ENCODE measurements around the gene SLC16A1.
"Not testable (repeated sequence)": the region's sequence is repeated elsewhere in the genome, so short reads cannot be mapped to it uniquely, and the experiment has no call there.

Gene SLC16A1

DNA sequence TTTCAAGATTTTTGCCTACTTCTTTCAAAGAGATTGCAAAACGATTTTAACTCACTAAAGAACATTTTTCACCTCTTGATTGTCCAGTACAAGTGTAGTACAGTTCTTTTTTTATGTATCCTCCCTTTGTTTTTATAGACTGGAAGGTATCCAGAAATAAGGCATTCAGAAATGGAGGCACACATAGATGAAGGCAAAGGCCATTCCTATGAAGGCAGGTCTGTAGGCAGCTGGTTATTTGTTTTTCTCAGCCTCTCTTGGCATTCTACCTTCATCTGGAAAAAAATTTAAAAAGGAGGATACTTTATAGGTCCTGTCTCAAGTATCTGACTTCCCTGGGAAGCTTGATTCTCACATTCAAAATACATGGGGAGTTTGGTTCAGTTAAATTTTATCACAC is 18.6 kb upstream of the SLC16A1 start:
- DNase-seq (ENCODE audit: extremely low spot score, insufficient read length, low read depth) (no peak), FAIRE-seq (no peak)

DNA sequence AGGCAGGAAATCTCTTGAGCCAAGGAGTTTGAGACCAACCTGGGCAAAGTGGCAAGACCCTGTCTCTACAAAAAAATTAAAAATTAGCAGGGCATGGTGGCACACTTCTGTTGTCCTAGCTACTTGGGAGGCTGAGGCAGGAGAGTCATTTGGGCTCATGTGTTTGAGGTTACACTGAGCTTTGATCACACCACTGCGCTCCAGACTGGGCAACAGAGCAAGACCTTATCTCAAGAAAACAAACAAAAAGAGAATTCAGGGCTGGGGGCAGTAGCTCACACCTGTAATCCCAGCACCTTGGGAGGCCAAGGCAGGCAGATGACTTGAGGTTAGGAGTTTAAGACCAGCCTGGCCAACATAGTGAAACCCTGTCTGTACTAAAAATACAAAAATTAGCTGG is 17.8 kb upstream of the SLC16A1 start:
- DNase-seq (ENCODE audit: extremely low spot score, insufficient read length, low read depth) (no peak), FAIRE-seq (no peak)

DNA sequence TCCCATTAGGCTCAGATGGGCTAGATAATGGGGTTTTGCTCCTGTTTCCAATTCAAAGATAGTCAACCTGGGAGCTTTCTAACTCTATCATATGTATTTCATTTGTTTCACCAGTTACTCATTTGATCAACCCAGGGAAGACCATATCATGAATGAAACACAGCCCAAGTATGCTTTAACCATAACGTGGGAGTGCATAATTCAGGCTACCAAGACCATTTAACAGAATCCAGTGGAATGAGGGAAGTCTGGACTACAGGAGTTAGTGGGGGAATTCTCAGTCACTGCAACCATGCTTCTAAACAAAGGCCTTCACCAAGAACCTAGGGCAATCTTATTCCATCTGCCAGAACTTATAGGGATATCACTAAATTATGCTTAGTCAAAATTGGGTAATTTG is 15.0 kb upstream of the SLC16A1 start:
- no peak for DNase-seq (ENCODE audit: extremely low spot score, insufficient read length, low read depth)

DNA sequence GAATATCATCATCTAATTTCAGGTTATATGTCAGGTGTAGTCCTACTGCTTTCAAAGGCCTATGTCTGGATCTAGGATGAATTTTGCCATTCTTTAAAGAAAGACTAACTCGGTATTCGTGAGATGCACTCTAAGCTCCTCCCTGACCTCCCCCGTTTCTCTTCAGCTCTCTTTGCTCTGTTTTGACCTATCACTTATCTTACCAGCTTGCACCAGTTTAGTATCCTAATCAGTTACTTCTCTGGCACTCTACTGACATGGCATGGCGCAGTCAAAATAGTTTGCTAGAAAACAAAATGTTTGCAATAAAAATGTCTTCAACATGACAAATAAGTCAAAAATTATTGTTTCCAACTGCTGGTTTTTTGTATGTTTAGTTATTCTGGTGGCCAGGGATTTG is 8.4 kb upstream of the SLC16A1 start:
- DNase-seq (ENCODE audit: extremely low spot score, insufficient read length, low read depth) (no peak), FAIRE-seq (no peak)

More for the DNA sequence above, 15.0 kb upstream of the SLC16A1 start:
- no peak for FAIRE-seq

DNA sequence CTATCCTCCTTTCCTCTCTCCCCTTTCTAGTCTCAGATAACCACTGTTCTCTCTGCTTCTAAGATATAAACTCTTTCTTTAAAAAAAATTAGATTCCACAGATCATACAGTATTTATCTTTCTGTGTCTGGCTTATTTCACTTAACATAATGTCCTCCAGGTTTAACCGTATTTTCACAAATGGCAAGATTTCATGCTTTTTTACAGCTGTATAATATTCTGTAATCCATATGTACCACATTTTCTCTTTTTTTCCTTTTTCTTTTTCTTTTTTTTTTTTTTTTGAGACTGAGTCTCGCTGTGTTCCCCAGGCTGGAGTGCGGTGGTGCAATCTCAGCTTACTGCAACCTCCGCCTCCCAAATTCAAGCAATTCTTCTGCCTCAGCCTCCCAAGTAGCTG is 5.1 kb upstream of the SLC16A1 start:
- FAIRE-seq: no peak

DNA sequence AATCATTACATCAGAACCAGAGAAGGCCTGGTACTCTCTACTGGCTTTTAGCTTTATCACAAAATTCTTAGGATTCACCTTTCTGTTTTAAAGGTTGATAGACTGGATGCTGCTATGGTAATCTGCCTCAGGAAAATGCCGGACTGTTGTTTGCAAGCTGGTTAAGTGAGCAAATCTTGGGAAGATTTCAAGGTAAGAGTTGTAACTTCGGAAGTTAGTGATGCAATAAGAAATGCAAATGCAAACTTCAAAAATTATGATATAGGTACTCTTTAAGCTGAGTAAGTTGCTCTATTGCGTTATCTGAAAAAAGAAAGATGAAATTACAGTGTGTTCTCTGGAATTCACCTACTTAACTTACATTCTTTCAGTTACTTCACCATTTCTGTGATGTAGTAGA is 4.4 kb upstream of the SLC16A1 start:
- FAIRE-seq (no peak), DNase-seq (ENCODE audit: extremely low spot score, insufficient read length, low read depth) (no peak)

More for the DNA sequence above, 5.1 kb upstream of the SLC16A1 start:
- DNase-seq (ENCODE audit: extremely low spot score, insufficient read length, low read depth): no peak

DNA sequence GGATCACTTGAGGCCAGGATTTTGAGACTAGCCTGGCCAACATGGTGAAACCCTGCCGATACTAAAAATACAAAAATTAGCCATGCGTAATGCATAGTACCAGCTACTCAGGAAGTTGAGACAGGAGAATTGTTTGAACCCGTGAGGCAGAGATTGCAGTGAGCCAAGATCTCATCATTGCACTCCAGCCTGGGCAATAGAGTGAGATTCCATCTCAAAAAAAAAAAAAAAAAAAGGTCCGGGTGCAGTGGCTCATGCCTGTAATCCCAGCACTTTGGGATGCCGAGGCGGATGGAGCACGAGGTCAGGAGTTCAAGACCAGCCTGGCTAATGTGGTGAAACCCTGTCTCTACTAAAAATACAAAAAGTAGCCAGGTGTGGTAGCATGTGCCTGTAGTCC is 2.2 kb upstream of the SLC16A1 start:
- not testable (repeated sequence) for FAIRE-seq

DNA sequence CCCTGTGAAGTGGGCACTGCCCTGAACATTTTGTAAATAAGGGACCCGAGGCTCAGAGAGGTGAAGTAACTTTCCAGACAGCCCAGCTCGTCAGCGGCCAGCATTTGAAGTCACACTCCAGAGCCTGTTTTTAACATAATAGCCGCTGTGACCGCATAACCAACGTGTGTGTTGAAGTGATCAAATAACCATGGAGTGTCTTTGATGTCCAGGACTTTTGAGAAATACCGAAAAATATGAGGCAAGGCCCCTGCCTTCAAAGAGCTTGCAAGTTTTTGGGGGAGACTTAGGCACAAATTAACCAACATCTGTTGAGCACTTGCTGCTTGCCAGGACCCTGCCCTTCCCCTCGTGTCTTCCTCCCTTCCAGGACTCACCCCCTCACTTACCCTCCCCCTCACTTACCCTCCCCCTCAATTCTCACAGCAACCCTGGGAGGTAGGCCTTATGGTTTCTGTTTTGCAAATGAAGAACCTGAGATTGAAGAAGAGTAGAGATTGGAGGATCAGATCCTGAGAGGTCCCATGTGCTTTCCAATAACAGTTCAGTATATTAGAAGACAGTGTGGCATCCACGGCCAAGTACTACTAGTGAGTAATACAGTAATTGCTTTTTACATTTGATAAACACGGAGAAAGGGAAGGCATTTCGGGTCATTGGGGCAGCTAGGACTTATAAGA is 1.3 kb upstream of the SLC16A1 start:
- FAIRE-seq: peak; percentile 84
- DNase-seq (ENCODE audit: extremely low spot score, insufficient read length, low read depth): peak; percentile 50

More for the DNA sequence above, 2.2 kb upstream of the SLC16A1 start:
- not testable (repeated sequence) for DNase-seq (ENCODE audit: extremely low spot score, insufficient read length, low read depth)

DNA sequence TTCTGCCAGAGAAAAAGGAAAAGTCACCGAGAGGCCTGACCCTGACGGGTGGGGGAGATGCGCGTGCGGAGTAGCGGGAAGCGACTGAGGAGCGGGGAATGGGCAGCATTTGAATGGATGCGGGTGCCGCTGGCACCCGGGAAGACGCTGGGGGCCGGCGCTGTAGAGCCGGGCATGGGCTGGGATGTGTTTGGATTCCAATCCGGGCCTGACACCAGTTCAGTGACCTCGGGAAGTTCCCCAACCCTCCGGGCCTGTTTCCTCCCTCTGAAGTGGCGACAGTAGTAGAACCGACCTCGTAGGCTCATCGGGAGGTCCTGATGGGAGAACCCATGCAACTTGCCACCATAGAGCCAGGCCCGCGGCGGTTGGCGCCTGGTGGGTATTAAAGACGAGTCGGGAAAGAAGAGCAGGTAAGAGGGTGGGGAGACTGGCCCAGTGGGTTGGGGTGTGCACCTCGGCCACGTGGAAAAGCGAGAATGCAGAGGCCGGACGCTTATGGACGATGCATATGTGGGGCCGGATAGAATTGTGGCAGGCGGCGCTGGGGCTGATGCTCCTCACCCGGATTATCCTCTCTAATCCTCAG is 642 bp upstream of the SLC16A1 start:
- FAIRE-seq (no peak), DNase-seq (ENCODE audit: extremely low spot score, insufficient read length, low read depth) (no peak)

DNA sequence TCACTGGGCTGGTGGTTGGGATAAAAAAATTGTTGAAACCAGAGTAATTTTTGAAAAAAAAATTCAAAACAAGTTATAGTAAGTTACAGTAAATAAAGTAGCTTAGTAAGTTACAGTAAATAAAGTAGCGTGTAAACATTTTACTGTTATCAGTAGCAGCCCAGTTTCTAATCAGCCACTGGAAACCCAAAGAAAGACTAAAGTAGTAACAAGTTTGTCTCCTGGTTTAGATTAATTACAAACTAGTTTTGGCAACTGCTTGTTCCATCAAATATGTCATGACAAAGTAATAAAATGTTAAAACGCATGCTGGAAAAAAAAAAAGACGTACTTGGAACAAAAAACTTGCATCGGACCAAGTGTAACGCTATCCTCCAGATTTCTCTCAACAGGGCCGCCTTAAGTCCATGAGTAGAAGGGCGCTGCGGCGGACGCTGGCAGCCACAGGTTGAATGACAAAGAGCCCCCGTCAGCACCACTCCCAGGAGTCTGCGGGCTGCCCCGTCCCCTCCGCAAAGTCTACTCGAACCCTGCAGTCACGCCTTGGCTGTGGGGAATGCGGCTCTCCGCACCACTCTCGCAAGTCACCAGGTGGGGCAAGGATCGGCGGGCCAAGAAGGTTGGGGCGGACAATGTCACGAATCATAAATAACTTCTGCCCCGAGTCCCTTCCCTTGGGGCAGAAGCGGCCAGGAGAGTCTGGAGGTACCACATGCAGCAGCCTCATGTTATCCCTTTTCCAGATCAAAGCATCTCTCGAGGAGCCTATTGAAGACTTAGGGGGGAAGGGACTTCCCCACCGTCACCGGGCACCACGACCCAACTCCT is 837 bp downstream of the SLC16A1 start:
- FAIRE-seq: no peak
- DNase-seq (ENCODE audit: extremely low spot score, insufficient read length, low read depth): no peak

DNA sequence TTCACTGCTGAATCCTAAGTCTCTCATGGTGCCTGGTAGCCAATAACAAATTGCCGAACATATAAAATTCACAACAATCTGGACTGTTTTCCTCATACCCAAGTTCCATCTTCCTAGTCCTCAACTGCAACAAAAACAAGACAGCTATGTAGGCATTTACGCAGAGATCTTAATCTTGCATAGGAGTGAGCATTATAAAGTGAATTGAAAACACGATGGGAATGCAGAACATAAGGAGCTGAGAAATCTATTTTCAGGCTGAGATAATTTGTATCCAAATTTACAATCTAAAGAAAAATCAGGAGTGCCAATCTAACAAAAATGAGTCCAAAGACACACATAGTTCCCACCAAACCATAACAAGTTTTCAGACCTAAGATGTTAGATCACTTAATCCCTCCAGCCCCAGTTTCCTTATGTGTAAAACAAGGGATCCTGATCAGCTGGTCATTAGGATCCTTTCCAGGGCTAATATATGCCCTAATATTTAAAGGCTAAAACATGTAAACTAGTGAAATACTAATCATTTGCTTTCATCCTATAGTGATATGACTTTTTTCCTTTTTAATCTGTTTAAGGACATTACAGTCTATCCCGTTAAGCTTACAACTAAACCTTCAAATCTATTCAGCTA is 1.9 kb downstream of the SLC16A1 start:
- no peak for DNase-seq (ENCODE audit: extremely low spot score, insufficient read length, low read depth)
- FAIRE-seq: no peak

DNA sequence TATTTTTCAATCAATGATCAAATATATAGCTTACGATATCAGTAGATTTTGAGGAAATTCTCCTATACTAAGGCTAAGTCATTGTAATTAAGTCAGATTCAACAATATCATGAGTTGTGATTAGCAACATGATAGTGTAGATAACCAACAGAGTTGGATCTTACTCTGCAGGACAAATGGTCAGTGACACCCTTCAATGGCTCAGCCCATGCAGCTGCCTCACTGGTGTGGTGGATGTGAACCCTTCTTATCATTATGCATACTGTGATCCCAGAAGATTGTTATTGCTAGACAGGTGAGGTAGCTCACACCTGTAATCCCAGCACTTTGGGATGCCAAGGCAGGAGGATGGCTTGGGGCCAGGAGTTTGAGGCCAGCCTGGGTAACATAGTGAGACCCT is 5.6 kb downstream of the SLC16A1 start:
- FAIRE-seq (no peak), DNase-seq (ENCODE audit: extremely low spot score, insufficient read length, low read depth) (no peak)

DNA sequence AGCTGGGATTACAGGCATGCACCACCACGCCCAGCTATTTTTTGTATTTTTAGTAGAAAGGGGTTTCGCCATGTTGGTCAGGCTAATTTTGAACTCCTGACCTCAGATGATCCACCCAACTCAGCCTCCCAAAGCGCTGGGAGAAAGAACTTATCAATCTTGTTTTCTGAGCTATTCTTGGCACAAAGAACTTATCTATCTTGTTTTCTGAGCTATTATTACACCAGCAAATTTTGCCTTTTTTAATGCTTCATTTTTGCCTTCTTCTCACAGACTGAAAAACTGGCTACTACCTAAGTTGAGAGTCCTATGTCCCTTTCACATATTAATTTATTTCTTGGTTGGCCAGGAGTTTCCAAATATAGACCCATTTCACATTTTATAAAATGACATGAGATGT is 9.3 kb downstream of the SLC16A1 start:
- DNase-seq (ENCODE audit: extremely low spot score, insufficient read length, low read depth) (no peak), FAIRE-seq (no peak)

DNA sequence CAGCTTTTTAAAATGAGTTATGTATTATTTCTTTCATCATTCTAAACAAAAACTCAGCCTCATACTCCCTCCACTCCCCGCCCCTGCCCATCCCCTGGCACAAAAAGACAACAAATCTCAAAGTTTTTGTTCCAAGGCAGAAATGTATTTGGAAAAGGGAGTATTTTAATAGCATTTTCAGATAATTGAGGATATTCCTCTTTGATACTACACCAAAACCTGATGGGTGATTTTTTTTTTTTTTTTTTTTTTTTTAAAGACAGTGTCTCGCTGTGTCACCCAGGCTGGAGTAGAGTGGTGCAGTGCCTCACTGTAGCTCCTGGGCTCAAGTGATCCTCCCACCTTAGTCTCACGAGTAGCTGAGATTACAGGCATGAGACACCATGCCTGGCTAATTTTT is 16.2 kb downstream of the SLC16A1 start:
- no peak for FAIRE-seq
- DNase-seq (ENCODE audit: extremely low spot score, insufficient read length, low read depth): no peak

DNA sequence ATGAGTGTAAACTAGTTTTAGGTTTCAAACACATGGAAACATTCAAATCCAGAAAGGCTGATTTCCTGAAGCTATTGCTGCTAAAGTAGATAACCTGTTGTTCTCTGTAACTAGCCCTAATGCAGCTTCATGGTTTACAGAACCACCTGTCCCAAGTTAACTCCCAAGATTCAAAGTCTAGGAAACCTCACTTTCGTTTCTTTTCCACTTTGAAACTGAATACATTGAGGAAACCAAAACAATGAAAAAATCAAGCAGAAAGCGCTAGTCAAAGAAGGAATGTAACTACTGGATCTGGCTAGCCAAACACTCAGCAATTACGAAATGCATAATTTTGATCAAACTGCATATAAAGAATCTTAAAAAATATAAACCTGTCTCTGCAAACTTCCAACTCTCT is 17.8 kb downstream of the SLC16A1 start:
- FAIRE-seq (no peak), DNase-seq (ENCODE audit: extremely low spot score, insufficient read length, low read depth) (no peak)

DNA sequence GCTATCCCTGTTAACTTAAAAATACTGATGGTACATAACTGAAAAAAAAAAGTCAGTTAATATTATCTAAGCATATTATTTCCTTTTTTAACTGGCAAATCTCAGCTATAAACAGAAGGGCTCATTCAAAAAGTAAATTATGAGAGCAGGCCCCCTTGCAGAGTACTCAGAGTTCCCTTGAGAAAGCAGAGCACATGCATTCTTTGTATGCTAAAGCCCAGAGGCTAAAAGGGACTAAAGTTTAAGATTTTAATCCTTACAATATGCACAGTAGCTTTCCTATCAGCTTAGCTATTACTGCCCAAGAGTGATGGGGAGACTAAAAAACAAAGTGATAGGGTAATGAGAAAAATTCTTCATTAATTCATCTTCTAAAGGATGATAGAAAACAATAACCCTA is 18.5 kb downstream of the SLC16A1 start:
- FAIRE-seq (no peak), DNase-seq (ENCODE audit: extremely low spot score, insufficient read length, low read depth) (no peak)

DNA sequence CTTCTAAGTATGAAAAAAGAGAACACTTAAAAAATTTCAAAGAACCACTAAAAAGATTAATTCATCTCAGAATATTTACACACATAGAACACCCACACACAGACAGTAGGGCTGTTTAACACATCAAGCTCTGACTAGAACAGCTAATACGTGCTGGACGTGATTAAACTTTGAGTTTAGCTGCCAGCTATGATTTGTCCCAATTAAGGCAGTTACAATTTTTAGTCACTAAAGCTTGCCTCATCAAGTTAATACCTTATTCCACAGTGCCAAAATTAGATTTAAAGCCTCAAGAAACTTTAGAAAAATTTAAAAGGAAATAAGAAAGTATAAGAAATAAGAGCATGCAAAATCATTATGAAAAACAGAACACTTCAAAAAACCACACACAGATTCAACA is 18.9 kb downstream of the SLC16A1 start:
- DNase-seq (ENCODE audit: extremely low spot score, insufficient read length, low read depth) (no peak), FAIRE-seq (no peak)

DNA sequence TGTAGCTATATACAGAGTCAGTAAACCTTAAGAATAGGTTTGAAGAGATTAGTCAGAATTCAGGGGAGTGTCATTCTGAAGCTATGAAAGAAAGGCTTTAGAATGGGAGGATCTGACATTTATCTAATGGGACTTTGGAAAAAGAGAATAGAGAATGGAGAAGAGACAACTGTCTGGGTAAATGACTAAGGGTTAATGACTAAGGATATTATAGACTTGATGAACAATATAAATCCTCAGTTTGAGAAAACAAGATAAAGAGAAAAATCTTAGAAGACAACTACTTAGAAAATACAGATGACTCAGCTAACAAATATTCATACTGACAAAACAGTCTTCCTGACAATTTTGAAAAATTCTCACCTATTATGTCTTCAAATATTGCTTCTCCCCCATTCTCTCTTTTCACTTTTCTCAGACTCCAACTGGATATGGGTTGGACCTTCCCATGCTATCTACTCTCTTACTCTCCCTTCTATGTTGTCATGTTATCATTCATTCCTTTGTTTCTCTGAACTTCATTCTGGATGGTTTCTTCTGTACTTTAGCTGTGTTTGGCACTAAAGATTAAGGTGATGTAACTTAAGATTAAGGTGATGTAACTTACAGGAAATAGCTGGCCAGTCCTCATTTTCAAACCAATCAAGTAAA is 20.4 kb downstream of the SLC16A1 start:
- DNase-seq (ENCODE audit: extremely low spot score, insufficient read length, low read depth) (no peak), FAIRE-seq (no peak)

DNA sequence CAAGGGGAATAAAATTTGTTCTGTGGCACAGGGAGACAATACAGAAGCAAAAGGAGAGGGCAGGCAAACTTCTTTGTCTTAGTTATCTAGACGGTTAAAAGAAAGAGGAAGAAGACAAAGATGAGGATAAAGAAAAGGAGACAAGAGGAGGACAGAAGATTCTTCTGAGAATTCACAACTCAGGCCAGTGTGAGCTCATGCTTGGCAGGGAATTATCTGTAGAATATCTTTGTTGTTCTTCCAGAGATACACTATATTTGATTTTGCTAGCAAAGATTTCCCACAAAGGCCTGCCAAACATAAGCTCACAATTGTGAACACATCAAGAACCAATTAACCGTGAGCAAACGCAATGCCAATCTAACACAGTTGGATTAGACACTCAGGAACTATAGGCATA is 21.4 kb downstream of the SLC16A1 start:
- no peak for FAIRE-seq
- no peak for DNase-seq (ENCODE audit: extremely low spot score, insufficient read length, low read depth)

DNA sequence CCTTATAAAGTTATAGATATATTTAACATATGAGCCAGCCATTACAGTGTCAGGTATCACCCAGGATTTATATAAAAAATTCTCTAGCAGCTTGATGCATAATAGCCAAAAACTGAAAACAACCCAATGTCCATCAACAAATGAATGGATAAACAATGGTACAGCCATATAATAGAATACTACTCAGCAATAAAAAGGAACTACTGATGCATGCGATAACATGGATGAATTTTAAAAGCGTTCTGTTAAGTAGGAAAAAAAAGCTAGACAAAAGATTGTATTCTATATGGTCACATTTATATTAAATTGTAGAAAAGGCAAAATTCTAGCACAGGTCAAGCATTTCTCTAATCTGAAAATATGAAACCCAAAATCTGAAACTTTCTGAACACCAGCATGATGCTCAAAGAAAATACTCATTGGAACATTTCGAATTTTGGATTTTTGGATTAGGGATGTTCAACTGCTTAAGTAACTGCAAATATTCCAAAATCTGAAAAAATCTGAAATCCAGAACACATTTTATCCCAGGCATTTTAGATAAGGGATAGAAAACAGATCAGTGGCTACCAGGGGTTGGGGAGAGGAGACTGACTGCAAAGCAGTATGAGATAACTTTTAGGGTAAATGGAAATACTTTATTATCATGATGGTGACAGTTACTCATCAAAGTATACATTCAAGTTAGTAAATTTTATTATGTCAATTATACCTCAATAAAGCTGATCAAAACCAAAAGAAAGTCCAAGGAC is 22.0 kb downstream of the SLC16A1 start:
- FAIRE-seq (no peak), DNase-seq (ENCODE audit: extremely low spot score, insufficient read length, low read depth) (no peak)

Data from GM18507 (cell line).